HG03064 (cell line): ENCODE measurements around the gene SSTR5.

Experiments
- ATAC-seq: cut with Tn5 transposase; IDR thresholded peaks from one replicate; pipeline ENCODE4 v1.9.1; 2021; ENCODE audit warnings: low read depth; ENCODE audit not compliant: unreplicated experiment

Gene SSTR5

GRCh38 chr16:1053700-1054368 is 18.7 kb upstream of the SSTR5 start:
- ATAC-seq = no peak

- no peak for ATAC-seq
These were observed 17.6 kb upstream of the SSTR5 start for GRCh38 chr16:1054660-1055556.

- no peak for ATAC-seq
These were observed 17.0 kb upstream of the SSTR5 start for GRCh38 chr16:1055557-1055924.

- no peak for ATAC-seq
These were observed 16.4 kb upstream of the SSTR5 start for GRCh38 chr16:1056196-1056595.

GRCh38 chr16:1057252-1057932 is 15.2 kb upstream of the SSTR5 start:
- no peak for ATAC-seq

GRCh38 chr16:1058216-1058615 is 14.3 kb upstream of the SSTR5 start:
- ATAC-seq = no peak

- no peak for ATAC-seq
These were observed 13.2 kb upstream of the SSTR5 start for GRCh38 chr16:1059310-1059709.

GRCh38 chr16:1060416-1061340 is 11.9 kb upstream of the SSTR5 start:
- no peak for ATAC-seq

- ATAC-seq = no peak
These were observed 10.6 kb upstream of the SSTR5 start for GRCh38 chr16:1061769-1062505.

- ATAC-seq = no peak
These were observed 9.7 kb upstream of the SSTR5 start for GRCh38 chr16:1062895-1063294.

- no peak for ATAC-seq
These were observed 8.8 kb upstream of the SSTR5 start for GRCh38 chr16:1063728-1064127.

GRCh38 chr16:1065469-1066128 is 6.9 kb upstream of the SSTR5 start:
- ATAC-seq = no peak

GRCh38 chr16:1066584-1067172 is 5.9 kb upstream of the SSTR5 start:
- no peak for ATAC-seq

GRCh38 chr16:1067629-1068028 is 4.9 kb upstream of the SSTR5 start:
- ATAC-seq = no peak

GRCh38 chr16:1068451-1068850 is 4.1 kb upstream of the SSTR5 start:
- no peak for ATAC-seq

GRCh38 chr16:1069154-1069553 is 3.4 kb upstream of the SSTR5 start:
- no peak for ATAC-seq

- ATAC-seq = no peak
These were observed 2.3 kb upstream of the SSTR5 start for GRCh38 chr16:1070084-1070863.

- ATAC-seq = no peak
These were observed 1.6 kb upstream of the SSTR5 start for GRCh38 chr16:1070864-1071408.
